Neural crest cell (in vitro differentiated cells): ENCODE results near the gene AQP4. TPM values are rescaled to one million over a fixed set of nuclear protein-coding genes. Genes with fewer than 3 reads are reported as not detected.

Source experiments
- DNase-seq: peaks from one replicate; pipeline ENCODE4 v3.0.0; 2021; ENCODE audit warnings: low read depth, mixed read lengths, low spot score
- H3K27ac Mint-ChIP-seq: one replicate; pipeline ENCODE4 v1.8.0; 2021; ENCODE audit warnings: mild to moderate bottlenecking, mixed read lengths; ENCODE audit not compliant: unreplicated experiment
- H3K27me3 Mint-ChIP-seq: 2 replicates; pipeline ENCODE4 v1.8.0; 2021; ENCODE audit warnings: low read depth, mild to moderate bottlenecking, mixed read lengths
- H3K36me3 Mint-ChIP-seq: 2 replicates; pipeline ENCODE4 v1.8.0; 2021; ENCODE audit warnings: low read depth, mild to moderate bottlenecking, mixed read lengths
- H3K4me1 Mint-ChIP-seq: 2 replicates; pipeline ENCODE4 v1.8.0; 2021; ENCODE audit warnings: mixed read lengths
- H3K4me3 Mint-ChIP-seq: one replicate; pipeline ENCODE4 v1.8.0; 2021; ENCODE audit warnings: mild to moderate bottlenecking, mixed read lengths
- H3K9me3 Mint-ChIP-seq: 2 replicates; pipeline ENCODE4 v1.8.0; 2021; ENCODE audit warnings: mixed read lengths
- CTCF ChIP-seq: fragments of 200-600 bp; sonication (generic); conservative IDR thresholded peaks from 2 replicates; pipeline ENCODE4 v1.5.0; 2021; ENCODE audit warnings: antibody characterized with exemption, mild to moderate bottlenecking
- total RNA-seq: library from RNA; stranded (reverse); gene quantifications from 2 replicates; pipeline ENCODE4 v1.2.1, GENCODE V29; 2021

Gene AQP4
- total RNA-seq, 1 donor from 2014 or later, result not detected

- H3K27me3 Mint-ChIP-seq, result peaks cover 67% of the 10 kb centered on the region
- no peak for TF ChIP-seq CTCF
- no peaks in the 10 kb centered on the region for H3K36me3 Mint-ChIP-seq
- peaks cover 4% of the 10 kb centered on the region for H3K4me1 Mint-ChIP-seq
- DNase-seq, result no peak
- no peaks in the 10 kb centered on the region for H3K9me3 Mint-ChIP-seq
- H3K27ac Mint-ChIP-seq, result no peak overlapping the region
- peak overlapping the region; percentile 57 for H3K4me3 Mint-ChIP-seq
Observed at GRCh38 chr18:26863921-26864497, 1.5 kb downstream of the AQP4 start.

- no peak for TF ChIP-seq CTCF
- DNase-seq, result peak; percentile 30
- H3K27ac Mint-ChIP-seq, result no peak overlapping the region
- no peaks in the 10 kb centered on the region for H3K9me3 Mint-ChIP-seq
- H3K4me1 Mint-ChIP-seq, result peaks cover 4% of the 10 kb centered on the region
- H3K36me3 Mint-ChIP-seq, result no peaks in the 10 kb centered on the region
- peak overlapping the region; percentile 79 for H3K4me3 Mint-ChIP-seq
- H3K27me3 Mint-ChIP-seq, result peaks cover 65% of the 10 kb centered on the region
Observed at GRCh38 chr18:26863122-26863879, 2.2 kb downstream of the AQP4 start.

- no peak for DNase-seq
- H3K36me3 Mint-ChIP-seq, result no peaks in the 10 kb centered on the region
- H3K4me1 Mint-ChIP-seq, result peaks cover 4% of the 10 kb centered on the region
- no peaks in the 10 kb centered on the region for H3K9me3 Mint-ChIP-seq
- H3K27ac Mint-ChIP-seq, result no peak overlapping the region
- H3K4me3 Mint-ChIP-seq, result no peak overlapping the region
- no peak for TF ChIP-seq CTCF
- H3K27me3 Mint-ChIP-seq, result peaks cover 61% of the 10 kb centered on the region
Observed at GRCh38 chr18:26862084-26862483, 3.4 kb downstream of the AQP4 start.

- peaks cover 2% of the 10 kb centered on the region for H3K36me3 Mint-ChIP-seq
- no peaks in the 10 kb centered on the region for H3K9me3 Mint-ChIP-seq
- DNase-seq, result no peak
- no peak overlapping the region for H3K4me3 Mint-ChIP-seq
- H3K4me1 Mint-ChIP-seq, result no peaks in the 10 kb centered on the region
- H3K27ac Mint-ChIP-seq, result no peak overlapping the region
- H3K27me3 Mint-ChIP-seq, result no peaks in the 10 kb centered on the region
- no peak for TF ChIP-seq CTCF
Observed at GRCh38 chr18:26854292-26854881, 11.1 kb downstream of the AQP4 start.

- H3K4me3 Mint-ChIP-seq, result no peak overlapping the region
- peaks cover 2% of the 10 kb centered on the region for H3K36me3 Mint-ChIP-seq
- no peaks in the 10 kb centered on the region for H3K4me1 Mint-ChIP-seq
- DNase-seq, result no peak
- no peaks in the 10 kb centered on the region for H3K27me3 Mint-ChIP-seq
- no peak overlapping the region for H3K27ac Mint-ChIP-seq
- TF ChIP-seq CTCF, result no peak
- no peaks in the 10 kb centered on the region for H3K9me3 Mint-ChIP-seq
Observed at GRCh38 chr18:26853401-26853800, 12.1 kb downstream of the AQP4 start.
